Endodermal cell (in vitro differentiated cells): ENCODE results near the gene EPHA8. TPM values are rescaled to one million over a fixed set of nuclear protein-coding genes. Genes with fewer than 3 reads are reported as not detected.

Source experiments
- DNase-seq: peaks from one replicate; pipeline ENCODE4 v3.0.0-alpha.2; 2017
- H3K27ac ChIP-seq: 2 replicates; pipeline ENCODE4 v1.5.1; 2013; ENCODE audit warnings: mild to moderate bottlenecking, low read depth, low read length, moderate library complexity
- H3K27me3 ChIP-seq: 2 replicates; pipeline ENCODE4 v1.6.1; 2013; ENCODE audit warnings: mild to moderate bottlenecking, low read length, moderate library complexity; ENCODE audit not compliant: insufficient read depth, control insufficient read depth, poor library complexity, severe bottlenecking
- H3K36me3 ChIP-seq: 2 replicates; pipeline ENCODE4 v1.7.0; 2013; ENCODE audit warnings: mild to moderate bottlenecking, low read length, moderate library complexity; ENCODE audit not compliant: control insufficient read depth, insufficient read depth
- H3K4me1 ChIP-seq: one replicate; pipeline ENCODE4 v1.7.0; 2013; ENCODE audit warnings: low read length; ENCODE audit not compliant: control insufficient read depth, insufficient read depth
- H3K4me3 ChIP-seq: 2 replicates; pipeline ENCODE4 v1.5.1; 2013; ENCODE audit warnings: mild to moderate bottlenecking, low read length, moderate library complexity
- H3K9ac ChIP-seq: 2 replicates; pipeline ENCODE4 v1.6.1; 2013; ENCODE audit warnings: mild to moderate bottlenecking, low read length, moderate library complexity; ENCODE audit not compliant: poor library complexity, severe bottlenecking; ENCODE audit errors: extremely low read depth
- H3K9me3 ChIP-seq: 2 replicates; pipeline ENCODE4 v1.6.1; 2013; ENCODE audit warnings: mild to moderate bottlenecking, low read length, moderate library complexity; ENCODE audit not compliant: control insufficient read depth
- H3K27ac Mint-ChIP-seq: 2 replicates; pipeline ENCODE4 v1.8.0; 2020; ENCODE audit warnings: mixed read lengths
- H3K27me3 Mint-ChIP-seq: 2 replicates; pipeline ENCODE4 v1.8.0; 2021; ENCODE audit warnings: mild to moderate bottlenecking, mixed read lengths; ENCODE audit not compliant: insufficient read depth
- H3K36me3 Mint-ChIP-seq: 2 replicates; pipeline ENCODE4 v1.8.0; 2020; ENCODE audit warnings: low read depth, mixed read lengths
- H3K4me1 Mint-ChIP-seq: 2 replicates; pipeline ENCODE4 v1.8.0; 2020; ENCODE audit warnings: mixed read lengths
- H3K4me3 Mint-ChIP-seq: 2 replicates; pipeline ENCODE4 v1.8.0; 2020; ENCODE audit warnings: mild to moderate bottlenecking, moderate library complexity, mixed read lengths
- H3K9me3 Mint-ChIP-seq: 2 replicates; pipeline ENCODE4 v1.8.0; 2020; ENCODE audit warnings: mild to moderate bottlenecking, mixed read lengths
- CTCF ChIP-seq: fragments of 200-600 bp; sonication (generic); conservative IDR thresholded peaks from 2 replicates; pipeline ENCODE4 v1.5.0; 2021; ENCODE audit warnings: antibody characterized with exemption, mild to moderate bottlenecking
- WGBS, 2 experiments: methylation state at CpG; one replicate each; pipeline versions ENCODE4 v1.1.5 to v1.1.7; 2013; ENCODE audit warnings: missing lambda C conversion rate in 2 of 2, mixed read lengths in 1 of 2; ENCODE audit not compliant: insufficient coverage in 1 of 2, insufficient read length in 1 of 2; 5-methylcytosine and 5-hydroxymethylcytosine counted together
- total RNA-seq, 2 donors: library from RNA; stranded (reverse); fragmentation: NEBNext Ultra II Directional in 1 of 2; extraction: Animal tissue kit (Norgen Biotek cat#: 25700) in 1 of 2; gene quantifications; 2 replicates in 1 of 2; 3 replicates in 1 of 2; pipeline ENCODE4 v1.2.1, GENCODE V29; 2021

Gene EPHA8
- total RNA-seq, 2 donors from 2014 or later, result 1.5 TPM

GRCh38 chr1:22518379-22518778, 44.9 kb upstream of the EPHA8 start:
- no peaks in the 10 kb centered on the region for H3K27me3 Mint-ChIP-seq
- no peak overlapping the region for H3K9ac ChIP-seq
- peaks cover 12% of the 10 kb centered on the region for H3K4me1 Mint-ChIP-seq
- peaks cover 84% of the 10 kb centered on the region for H3K36me3 Mint-ChIP-seq
- H3K9me3 Mint-ChIP-seq, result no peaks in the 10 kb centered on the region
- H3K36me3 ChIP-seq, result peaks cover 91% of the 10 kb centered on the region
- no peak overlapping the region for H3K27ac ChIP-seq
- H3K4me1 ChIP-seq, result peaks cover 4% of the 10 kb centered on the region
- WGBS, 2 experiments, result 93 to 100% methylated on average over 3 of the region's 3 CpGs
- H3K4me3 ChIP-seq, result no peak overlapping the region
- no peak for TF ChIP-seq CTCF
- H3K27me3 ChIP-seq, result no peaks in the 10 kb centered on the region
- no peak overlapping the region for H3K27ac Mint-ChIP-seq
- H3K4me3 Mint-ChIP-seq, result no peak overlapping the region
- no peaks in the 10 kb centered on the region for H3K9me3 ChIP-seq
- DNase-seq, result peak; percentile 8

- H3K27ac Mint-ChIP-seq, result no peak overlapping the region
- peaks cover 85% of the 10 kb centered on the region for H3K36me3 Mint-ChIP-seq
- TF ChIP-seq CTCF, result no peak
- Histone ChIP-seq H3K9me3 (no peaks in the 10 kb centered on the region), H3K4me1 (peaks cover 4% of the 10 kb centered on the region), H3K27ac (no peak overlapping the region), H3K36me3 (peaks cover 92% of the 10 kb centered on the region), H3K27me3 (no peaks in the 10 kb centered on the region), H3K4me3 (no peak overlapping the region), H3K9ac (no peak overlapping the region)
- no peaks in the 10 kb centered on the region for H3K27me3 Mint-ChIP-seq
- H3K4me1 Mint-ChIP-seq, result peaks cover 12% of the 10 kb centered on the region
- 93 to 94% methylated on average over 6 to 9 of the region's 9 CpGs for WGBS, 2 experiments
- no peaks in the 10 kb centered on the region for H3K9me3 Mint-ChIP-seq
- DNase-seq, result no peak
- no peak overlapping the region for H3K4me3 Mint-ChIP-seq
Measured at GRCh38 chr1:22520871-22521270, 42.4 kb upstream of the EPHA8 start.

- Histone ChIP-seq H3K36me3 (peaks cover 92% of the 10 kb centered on the region), H3K9ac (no peak overlapping the region), H3K27ac (no peak overlapping the region), H3K9me3 (no peaks in the 10 kb centered on the region), H3K4me3 (no peak overlapping the region), H3K4me1 (peaks cover 10% of the 10 kb centered on the region), H3K27me3 (no peaks in the 10 kb centered on the region)
- Mint-ChIP-seq H3K9me3 (no peaks in the 10 kb centered on the region), H3K27ac (no peak overlapping the region), H3K4me3 (no peak overlapping the region), H3K36me3 (peaks cover 79% of the 10 kb centered on the region), H3K27me3 (no peaks in the 10 kb centered on the region), H3K4me1 (peaks cover 14% of the 10 kb centered on the region)
- no peak for DNase-seq
- WGBS, 2 experiments, result 97 to 100% methylated on average over 3 to 4 of the region's 4 CpGs
- no peak for TF ChIP-seq CTCF
Measured at GRCh38 chr1:22521692-22522091, 41.6 kb upstream of the EPHA8 start.
